Measurements from ENCODE around the gene ENPP1.

DNA sequence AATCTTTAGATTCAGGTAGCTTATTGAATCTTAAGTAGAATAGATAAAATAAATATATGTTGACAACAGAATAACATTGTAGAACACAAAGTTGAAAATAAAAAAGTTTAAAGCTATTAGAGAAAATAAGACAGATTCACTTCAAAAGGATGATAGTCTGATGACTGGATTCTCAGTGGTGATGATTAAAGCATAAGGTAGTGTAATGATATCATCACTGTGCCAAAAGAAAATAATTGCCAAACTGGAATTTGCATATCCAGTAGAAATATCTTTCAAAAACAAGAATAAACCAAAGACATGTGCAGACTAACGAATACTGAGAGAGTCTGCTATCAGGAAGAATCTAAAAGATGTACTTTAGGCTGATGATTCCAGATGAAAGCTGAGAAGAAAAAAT is 30.2 kb downstream of the ENPP1 start:
- TF ChIP-seq, protein P1, sequence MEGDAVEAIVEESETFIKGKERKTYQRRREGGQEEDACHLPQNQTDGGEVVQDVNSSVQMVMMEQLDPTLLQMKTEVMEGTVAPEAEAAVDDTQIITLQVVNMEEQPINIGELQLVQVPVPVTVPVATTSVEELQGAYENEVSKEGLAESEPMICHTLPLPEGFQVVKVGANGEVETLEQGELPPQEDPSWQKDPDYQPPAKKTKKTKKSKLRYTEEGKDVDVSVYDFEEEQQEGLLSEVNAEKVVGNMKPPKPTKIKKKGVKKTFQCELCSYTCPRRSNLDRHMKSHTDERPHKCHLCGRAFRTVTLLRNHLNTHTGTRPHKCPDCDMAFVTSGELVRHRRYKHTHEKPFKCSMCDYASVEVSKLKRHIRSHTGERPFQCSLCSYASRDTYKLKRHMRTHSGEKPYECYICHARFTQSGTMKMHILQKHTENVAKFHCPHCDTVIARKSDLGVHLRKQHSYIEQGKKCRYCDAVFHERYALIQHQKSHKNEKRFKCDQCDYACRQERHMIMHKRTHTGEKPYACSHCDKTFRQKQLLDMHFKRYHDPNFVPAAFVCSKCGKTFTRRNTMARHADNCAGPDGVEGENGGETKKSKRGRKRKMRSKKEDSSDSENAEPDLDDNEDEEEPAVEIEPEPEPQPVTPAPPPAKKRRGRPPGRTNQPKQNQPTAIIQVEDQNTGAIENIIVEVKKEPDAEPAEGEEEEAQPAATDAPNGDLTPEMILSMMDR (IDR thresholded peaks at IDR 0.05): no peak
- no peak for TF ChIP-seq POLR2A (IDR thresholded peaks at IDR 0.05)
- TF ChIP-seq EP300 (IDR thresholded peaks at IDR 0.05): no peak

All from ovary (tissue), 3 donors.